SK-N-SH (cell line): ENCODE measurements around the gene ADTRP. TPM values are rescaled to one million over a fixed set of nuclear protein-coding genes. Genes with fewer than 3 reads are reported as not detected.

Experiments
- CTCF ChIA-PET: fragments of 300-600, 350-600 bp; formaldehyde crosslinking; extraction: SDS; loops from one replicate; lab custom pipeline; 2021; lab: Yijun Ruan, JAX
- POLR2A ChIA-PET: fragments of 350-600 bp; sonication (Branson Sonifier 250); formaldehyde crosslinking; extraction: SDS; loops from one replicate; lab custom pipeline; 2020; ENCODE audit warnings: antibody characterized with exemption, inconsistent platforms; lab: Yijun Ruan, JAX
- DNase-seq: peaks from one replicate; pipeline ENCODE4 v3.0.0; 2012
- H2AFZ ChIP-seq: fragments of 200-600 bp; sonication (generic); 2 replicates; pipeline ENCODE4 v1.8.1; 2016; ENCODE audit warnings: antibody characterized with exemption, mild to moderate bottlenecking, low read depth
- H3F3A ChIP-seq: fragments of 200-600 bp; sonication (generic); replicated peaks from 2 replicates; pipeline ENCODE3; 2016; ENCODE audit warnings: antibody characterized with exemption, mild to moderate bottlenecking; ENCODE audit not compliant: insufficient read depth
- H3K27ac ChIP-seq, 2 experiments: fragments of 200-500 bp in 1 of 2; fragments of 200-600 bp in 1 of 2; sonication (Bioruptor generic) in 1 of 2; sonication (generic), shearing (Covaris generic) in 1 of 2; 2 replicates each; pipeline versions ENCODE4 v1.5.1 to v1.6.1; 2014 to 2016; ENCODE audit warnings: low read depth in 2 of 2, inconsistent platforms in 1 of 2, low read length in 1 of 2, mild to moderate bottlenecking in 1 of 2, mixed read lengths in 1 of 2
- H3K27me3 ChIP-seq: fragments of 200-600 bp; sonication (generic), shearing (Covaris generic); 2 replicates; pipeline ENCODE4 v1.6.1; 2016; ENCODE audit warnings: mixed run types; ENCODE audit not compliant: insufficient read depth
- H3K36me3 ChIP-seq, 2 experiments: fragments of 200-500 bp in 1 of 2; fragments of 200-600 bp in 1 of 2; sonication (Bioruptor generic) in 1 of 2; sonication (generic) in 1 of 2; replicated peaks in 1 of 2; 2 replicates each; pipeline versions ENCODE3 to v1.5.1; 2014 to 2016; ENCODE audit warnings: low read length in 1 of 2, mild to moderate bottlenecking in 1 of 2; ENCODE audit not compliant: insufficient read depth in 2 of 2, control insufficient read depth in 1 of 2
- H3K4me1 ChIP-seq, 2 experiments: fragments of 200-500 bp in 1 of 2; fragments of 200-600 bp in 1 of 2; sonication (Bioruptor generic) in 1 of 2; sonication (generic), shearing (Covaris generic) in 1 of 2; 2 replicates each; pipeline versions ENCODE4 v1.5.1 to v1.6.1; 2014 to 2016; ENCODE audit warnings: low read depth in 1 of 2, low read length in 1 of 2, mixed run types in 1 of 2; ENCODE audit not compliant: insufficient read depth in 2 of 2, control insufficient read depth in 1 of 2
- H3K4me2 ChIP-seq: fragments of 200-600 bp; sonication (generic), shearing (Covaris generic); 2 replicates; pipeline ENCODE4 v1.6.1; 2017; ENCODE audit warnings: mixed run types
- H3K4me3 ChIP-seq, 2 experiments: fragments of 200-500 bp in 1 of 2; fragments of 200-600 bp in 1 of 2; sonication (Bioruptor generic) in 1 of 2; sonication (generic), shearing (Covaris generic) in 1 of 2; 2 replicates each; pipeline versions ENCODE4 v1.5.1 to v1.8.1; 2014 to 2016; ENCODE audit warnings: low read depth in 2 of 2, inconsistent platforms in 1 of 2, low read length in 1 of 2, mild to moderate bottlenecking in 1 of 2, mixed read lengths in 1 of 2, moderate library complexity in 1 of 2
- H3K79me2 ChIP-seq: fragments of 200-600 bp; sonication (generic); 2 replicates; pipeline ENCODE4 v1.8.1; 2017; ENCODE audit warnings: mild to moderate bottlenecking; ENCODE audit not compliant: insufficient read depth
- H3K9ac ChIP-seq: fragments of 200-600 bp; sonication (generic); 2 replicates; pipeline ENCODE4 v1.6.1; 2017; ENCODE audit warnings: mixed run types
- H3K9me2 ChIP-seq: fragments of 200-600 bp; sonication (generic); 2 replicates; pipeline ENCODE4 v1.6.1; 2017; ENCODE audit warnings: mixed run types
- H3K9me3 ChIP-seq: fragments of 200-600 bp; sonication (generic); 2 replicates; pipeline ENCODE4 v1.6.1; 2017; ENCODE audit warnings: mixed run types, mild to moderate bottlenecking, moderate library complexity
- H4K20me1 ChIP-seq: fragments of 200-600 bp; sonication (generic); 2 replicates; pipeline ENCODE4 v1.6.1; 2017; ENCODE audit warnings: mild to moderate bottlenecking, mixed run types; ENCODE audit not compliant: insufficient read depth
- CTCF ChIP-seq: fragments of 200-600 bp; sonication (generic); IDR thresholded peaks from 2 replicates; pipeline ENCODE4 v1.6.1; 2017; ENCODE audit warnings: antibody characterized with exemption, mild to moderate bottlenecking, moderate library complexity
- ELF1 ChIP-seq: IDR thresholded peaks from 2 replicates; pipeline ENCODE4 v1.4.0; 2012
- EP300 ChIP-seq, 2 experiments: IDR thresholded peaks; 2 replicates each; pipeline versions ENCODE4 v1.4.0 to v1.6.1; 2012; ENCODE audit warnings: borderline replicate concordance in 1 of 2, low read depth in 1 of 2, low read length in 1 of 2
- EZH2phosphoT487 ChIP-seq: fragments of 200-600 bp; sonication (generic); IDR thresholded peaks from 2 replicates; pipeline ENCODE4 v1.6.1; 2017; ENCODE audit warnings: low read depth, mixed run types, mild to moderate bottlenecking, antibody characterized with exemption, moderate library complexity, borderline replicate concordance
- FOSL2 ChIP-seq: IDR thresholded peaks from 2 replicates; pipeline ENCODE4 v1.4.0; 2012; ENCODE audit warnings: low read depth, mild to moderate bottlenecking, moderate library complexity, borderline replicate concordance
- FOXJ3 ChIP-seq: sonication (generic); formaldehyde crosslinking; IDR thresholded peaks from 2 replicates; pipeline ENCODE4 v1.5.1; 2020; ENCODE audit warnings: mild to moderate bottlenecking, missing genetic modification reagents
- FOXM1 ChIP-seq: IDR thresholded peaks from 2 replicates; pipeline ENCODE4 v1.4.0; 2012; ENCODE audit warnings: low read depth, mild to moderate bottlenecking
- GABPA ChIP-seq: IDR thresholded peaks from 2 replicates; pipeline ENCODE4 v1.4.0; 2012; ENCODE audit warnings: low read depth, mild to moderate bottlenecking
- IRF3 ChIP-seq: fragments of 150-350 bp; IDR thresholded peaks from 2 replicates; pipeline ENCODE4 v1.6.1; 2016; ENCODE audit warnings: mild to moderate bottlenecking, low read depth, low read length
- JUND ChIP-seq: IDR thresholded peaks from 2 replicates; pipeline ENCODE4 v1.4.0; 2012
- NFIC ChIP-seq: IDR thresholded peaks from 2 replicates; pipeline ENCODE4 v1.4.0; 2012; ENCODE audit warnings: borderline replicate concordance
- POLR2AphosphoS5 ChIP-seq: IDR thresholded peaks from 2 replicates; pipeline ENCODE4 v1.6.1; 2012; ENCODE audit warnings: low read depth, low read length
- RCOR1 ChIP-seq: fragments of 150-350 bp; IDR thresholded peaks from 2 replicates; pipeline ENCODE4 v1.6.1; 2017; ENCODE audit warnings: antibody characterized with exemption, low read length
- RFX5 ChIP-seq: IDR thresholded peaks from 2 replicates; pipeline ENCODE4 v1.6.1; 2012; ENCODE audit warnings: mild to moderate bottlenecking, improper control_type of control experiment, low read length
- RXRA ChIP-seq: IDR thresholded peaks from 2 replicates; pipeline ENCODE4 v1.4.0; 2012; ENCODE audit warnings: low read depth, mild to moderate bottlenecking, borderline replicate concordance
- SMC3 ChIP-seq: IDR thresholded peaks from 2 replicates; pipeline ENCODE4 v1.6.1; 2012; ENCODE audit warnings: low read depth, low read length, improper control_type of control experiment
- TEAD4 ChIP-seq: IDR thresholded peaks from 2 replicates; pipeline ENCODE4 v1.4.0; 2012; ENCODE audit warnings: mild to moderate bottlenecking, borderline replicate concordance; ENCODE audit not compliant: insufficient read depth
- YY1 ChIP-seq: IDR thresholded peaks from 2 replicates; pipeline ENCODE4 v1.4.0; 2012; ENCODE audit warnings: low read depth, mild to moderate bottlenecking
- WGBS: methylation state at CpG from one replicate; pipeline ENCODE4 v1.1.6; 2017; ENCODE audit warnings: low lambda C conversion rate; 5-methylcytosine and 5-hydroxymethylcytosine counted together
- polyA plus RNA-seq, 3 experiments: library from polyadenylated mRNA; depleted of rRNA; stranded (reverse); fragments of >200 nt; gene quantifications; 2 replicates each; pipeline ENCODE4 v1.2.3, GENCODE V29; 2012
- TF ChIP-seq, protein P1 (sequence below): IDR thresholded peaks from 2 replicates; pipeline ENCODE4; 2012
- TF ChIP-seq, protein P2 (sequence below): fragments of 150-350 bp; IDR thresholded peaks from 2 replicates; pipeline ENCODE4 v1.6.1; 2017; ENCODE audit warnings: antibody characterized with exemption, low read length, low read depth, borderline replicate concordance
- TF ChIP-seq, protein P3 (sequence below): IDR thresholded peaks from 2 replicates; pipeline ENCODE4 v1.4.0; 2012; ENCODE audit warnings: low read depth, borderline replicate concordance

The ADTRP gene
- polyA plus RNA-seq, 1 of the 3 experiments (the other 2 are of a cell fraction): 0.84 TPM

GRCh38 chr6:11736601-11737000 is 42.0 kb downstream of the ADTRP start:
- no peak overlapping the region for H2AFZ ChIP-seq
- POLR2A ChIA-PET: no interaction called here
- H4K20me1 ChIP-seq: no peaks in the 10 kb centered on the region
- DNase-seq: no peak
- H3K27me3 ChIP-seq: no peaks in the 10 kb centered on the region
- no peak overlapping the region for H3K9ac ChIP-seq
- H3K4me2 ChIP-seq: no peak overlapping the region
- no peak overlapping the region for H3K27ac ChIP-seq
- H3F3A ChIP-seq: no peaks in the 10 kb centered on the region
- 83% methylated on average over 7 of the region's 7 CpGs for WGBS
- H3K4me3 ChIP-seq: no peak overlapping the region
- CTCF ChIA-PET: no interaction called here
- no peaks in the 10 kb centered on the region for H3K9me3 ChIP-seq
- H3K36me3 ChIP-seq: no peaks in the 10 kb centered on the region
- peaks cover 0 to 4% of the 10 kb centered on the region in 2 experiments; a peak in 1 of 4 replicates for H3K4me1 ChIP-seq
- TF ChIP-seq EP300 (IDR thresholded peaks at IDR 0.05; ENCODE audit: borderline replicate concordance in 1 of 2, low read depth in 1 of 2, low read length in 1 of 2): no peak
- no peak for TF ChIP-seq NFIC
- TF ChIP-seq IRF3: no peak
- TF ChIP-seq, protein P1, sequence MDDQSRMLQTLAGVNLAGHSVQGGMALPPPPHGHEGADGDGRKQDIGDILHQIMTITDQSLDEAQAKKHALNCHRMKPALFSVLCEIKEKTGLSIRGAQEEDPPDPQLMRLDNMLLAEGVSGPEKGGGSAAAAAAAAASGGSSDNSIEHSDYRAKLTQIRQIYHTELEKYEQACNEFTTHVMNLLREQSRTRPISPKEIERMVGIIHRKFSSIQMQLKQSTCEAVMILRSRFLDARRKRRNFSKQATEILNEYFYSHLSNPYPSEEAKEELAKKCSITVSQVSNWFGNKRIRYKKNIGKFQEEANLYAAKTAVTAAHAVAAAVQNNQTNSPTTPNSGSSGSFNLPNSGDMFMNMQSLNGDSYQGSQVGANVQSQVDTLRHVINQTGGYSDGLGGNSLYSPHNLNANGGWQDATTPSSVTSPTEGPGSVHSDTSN: no peak
- no peak for TF ChIP-seq YY1
- TF ChIP-seq, protein P2, sequence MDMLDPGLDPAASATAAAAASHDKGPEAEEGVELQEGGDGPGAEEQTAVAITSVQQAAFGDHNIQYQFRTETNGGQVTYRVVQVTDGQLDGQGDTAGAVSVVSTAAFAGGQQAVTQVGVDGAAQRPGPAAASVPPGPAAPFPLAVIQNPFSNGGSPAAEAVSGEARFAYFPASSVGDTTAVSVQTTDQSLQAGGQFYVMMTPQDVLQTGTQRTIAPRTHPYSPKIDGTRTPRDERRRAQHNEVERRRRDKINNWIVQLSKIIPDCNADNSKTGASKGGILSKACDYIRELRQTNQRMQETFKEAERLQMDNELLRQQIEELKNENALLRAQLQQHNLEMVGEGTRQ: no peak
- TF ChIP-seq POLR2AphosphoS5: no peak
- TF ChIP-seq SMC3: no peak
- no peak for TF ChIP-seq EZH2phosphoT487
- no peak for TF ChIP-seq FOXM1
- no peak for TF ChIP-seq RCOR1
- no peak for TF ChIP-seq GABPA
- TF ChIP-seq, all 33 proteins: peak for 0
- H3K9me2 ChIP-seq: no peaks in the 10 kb centered on the region
- no peaks in the 10 kb centered on the region for H3K79me2 ChIP-seq

GRCh38 chr6:11734861-11735613 is 43.6 kb downstream of the ADTRP start:
- H3K9me3 ChIP-seq: no peaks in the 10 kb centered on the region
- H3K4me1 ChIP-seq: peaks cover 0 to 4% of the 10 kb centered on the region in 2 experiments; a peak in 1 of 4 replicates
- H3K9me2 ChIP-seq: no peaks in the 10 kb centered on the region
- no peaks in the 10 kb centered on the region for H3K27me3 ChIP-seq
- H3K79me2 ChIP-seq: no peaks in the 10 kb centered on the region
- H2AFZ ChIP-seq: no peak overlapping the region
- H3K4me2 ChIP-seq: no peak overlapping the region
- CTCF ChIA-PET: no interaction called here
- H3K27ac ChIP-seq: no peak overlapping the region
- no peaks in the 10 kb centered on the region for H3K36me3 ChIP-seq
- H3K4me3 ChIP-seq: no peak overlapping the region
- H4K20me1 ChIP-seq: no peaks in the 10 kb centered on the region
- DNase-seq: no peak
- WGBS: 64% methylated on average over 6 of the region's 6 CpGs
- H3K9ac ChIP-seq: no peak overlapping the region
- POLR2A ChIA-PET: no interaction called here
- H3F3A ChIP-seq: no peaks in the 10 kb centered on the region
- no peak for TF ChIP-seq SMC3
- TF ChIP-seq, protein P3, sequence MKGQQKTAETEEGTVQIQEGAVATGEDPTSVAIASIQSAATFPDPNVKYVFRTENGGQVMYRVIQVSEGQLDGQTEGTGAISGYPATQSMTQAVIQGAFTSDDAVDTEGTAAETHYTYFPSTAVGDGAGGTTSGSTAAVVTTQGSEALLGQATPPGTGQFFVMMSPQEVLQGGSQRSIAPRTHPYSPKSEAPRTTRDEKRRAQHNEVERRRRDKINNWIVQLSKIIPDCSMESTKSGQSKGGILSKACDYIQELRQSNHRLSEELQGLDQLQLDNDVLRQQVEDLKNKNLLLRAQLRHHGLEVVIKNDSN: no peak
- no peak for TF ChIP-seq FOSL2
- no peak for TF ChIP-seq GABPA
- TF ChIP-seq EZH2phosphoT487: no peak
- TF ChIP-seq ELF1: no peak
- no peak for TF ChIP-seq JUND
- no peak for TF ChIP-seq RXRA
- no peak for TF ChIP-seq RFX5
- TF ChIP-seq RCOR1: no peak
- TF ChIP-seq CTCF: no peak
- TF ChIP-seq FOXJ3: no peak
- TF ChIP-seq TEAD4: no peak
- no peak for TF ChIP-seq IRF3
